ENCODE measurements around the gene SEPTIN6. TPM values are rescaled to one million over a fixed set of nuclear protein-coding genes. Genes with fewer than 3 reads are reported as not detected.

Gene SEPTIN6
- total RNA-seq, 1 experiment from 2014 or later, result 62.9 TPM

DNA sequence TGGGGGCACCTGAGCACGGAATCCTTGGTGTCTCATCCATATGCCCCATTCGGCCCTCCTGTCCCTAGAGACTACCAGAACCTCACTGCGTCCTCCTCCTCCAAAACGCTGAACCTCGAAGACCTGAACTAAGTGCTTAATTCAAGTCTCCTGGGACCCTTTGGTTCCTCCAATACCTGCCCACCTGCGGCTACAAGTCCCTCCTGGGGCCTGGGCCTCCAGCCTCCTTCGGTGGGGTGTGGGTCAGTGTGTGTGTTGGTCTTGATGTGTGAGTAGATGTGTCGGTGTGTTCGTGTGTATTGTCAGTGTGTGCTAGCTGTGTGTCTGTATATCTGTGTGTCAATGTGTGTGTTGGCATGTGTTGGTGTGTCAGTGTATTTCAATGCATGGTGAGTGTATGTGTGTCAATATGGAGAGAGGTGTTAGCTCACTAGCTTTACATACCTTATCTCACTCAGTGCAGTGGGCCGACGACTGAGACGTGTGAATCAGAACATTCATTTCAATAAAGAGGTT is 2.6 kb upstream of the SEPTIN6 start:
- Mint-ChIP-seq H3K36me3 (no peaks in the 10 kb centered on the region), H3K27me3 (ENCODE audit: low read depth) (peaks cover 7% of the 10 kb centered on the region), H3K27ac (no peak overlapping the region), H3K4me3 (peak overlapping the region; percentile 46), H3K9me3 (no peaks in the 10 kb centered on the region), H3K4me1 (peaks cover 46% of the 10 kb centered on the region)
- POLR2A ChIA-PET, result interaction anchor here (3.7 kb wide), 1 partner anchor 62 kb away, joined by 19 read pairs; the partner anchor contains the start of gene SOWAHD
- DNase-seq (ENCODE audit: low spot score) (no peak), ATAC-seq (no peak)
- TF ChIP-seq, protein P1, sequence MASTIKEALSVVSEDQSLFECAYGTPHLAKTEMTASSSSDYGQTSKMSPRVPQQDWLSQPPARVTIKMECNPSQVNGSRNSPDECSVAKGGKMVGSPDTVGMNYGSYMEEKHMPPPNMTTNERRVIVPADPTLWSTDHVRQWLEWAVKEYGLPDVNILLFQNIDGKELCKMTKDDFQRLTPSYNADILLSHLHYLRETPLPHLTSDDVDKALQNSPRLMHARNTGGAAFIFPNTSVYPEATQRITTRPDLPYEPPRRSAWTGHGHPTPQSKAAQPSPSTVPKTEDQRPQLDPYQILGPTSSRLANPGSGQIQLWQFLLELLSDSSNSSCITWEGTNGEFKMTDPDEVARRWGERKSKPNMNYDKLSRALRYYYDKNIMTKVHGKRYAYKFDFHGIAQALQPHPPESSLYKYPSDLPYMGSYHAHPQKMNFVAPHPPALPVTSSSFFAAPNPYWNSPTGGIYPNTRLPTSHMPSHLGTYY (CRISPR knock-in tag; IDR thresholded peaks at IDR 0.05), result no peak
- TF ChIP-seq ZNF396 (CRISPR knock-in tag; IDR thresholded peaks at IDR 0.05; ENCODE audit: borderline replicate concordance) (no peak), USF2 (CRISPR knock-in tag; IDR thresholded peaks at IDR 0.05) (no peak), E2F5 (CRISPR knock-in tag; IDR thresholded peaks at IDR 0.05) (no peak), FOXP1 (CRISPR knock-in tag; IDR thresholded peaks at IDR 0.05; ENCODE audit: borderline replicate concordance) (no peak), PRDM15 (CRISPR knock-in tag; IDR thresholded peaks at IDR 0.05) (no peak), IRF2 (CRISPR knock-in tag; IDR thresholded peaks at IDR 0.05; ENCODE audit: borderline replicate concordance, low read depth) (no peak), NR2C2 (CRISPR knock-in tag; IDR thresholded peaks at IDR 0.05) (no peak), CREM (CRISPR knock-in tag; IDR thresholded peaks at IDR 0.05) (no peak), KAT7 (CRISPR knock-in tag; IDR thresholded peaks at IDR 0.05; ENCODE audit: borderline replicate concordance) (no peak), FOXJ3 (CRISPR knock-in tag; IDR thresholded peaks at IDR 0.05; ENCODE audit: borderline replicate concordance) (no peak), ATF2 (CRISPR knock-in tag; IDR thresholded peaks at IDR 0.05; ENCODE audit: borderline replicate concordance, low read depth) (no peak), ZNF219 (CRISPR knock-in tag; IDR thresholded peaks at IDR 0.05; ENCODE audit: borderline replicate concordance) (no peak), ELF4 (CRISPR knock-in tag; IDR thresholded peaks at IDR 0.05; ENCODE audit: low read depth) (no peak), OVOL2 (CRISPR knock-in tag; IDR thresholded peaks at IDR 0.05; ENCODE audit: borderline replicate concordance) (no peak), SOX15 (CRISPR knock-in tag; IDR thresholded peaks at IDR 0.05) (no peak)
- TF ChIP-seq, protein P2, sequence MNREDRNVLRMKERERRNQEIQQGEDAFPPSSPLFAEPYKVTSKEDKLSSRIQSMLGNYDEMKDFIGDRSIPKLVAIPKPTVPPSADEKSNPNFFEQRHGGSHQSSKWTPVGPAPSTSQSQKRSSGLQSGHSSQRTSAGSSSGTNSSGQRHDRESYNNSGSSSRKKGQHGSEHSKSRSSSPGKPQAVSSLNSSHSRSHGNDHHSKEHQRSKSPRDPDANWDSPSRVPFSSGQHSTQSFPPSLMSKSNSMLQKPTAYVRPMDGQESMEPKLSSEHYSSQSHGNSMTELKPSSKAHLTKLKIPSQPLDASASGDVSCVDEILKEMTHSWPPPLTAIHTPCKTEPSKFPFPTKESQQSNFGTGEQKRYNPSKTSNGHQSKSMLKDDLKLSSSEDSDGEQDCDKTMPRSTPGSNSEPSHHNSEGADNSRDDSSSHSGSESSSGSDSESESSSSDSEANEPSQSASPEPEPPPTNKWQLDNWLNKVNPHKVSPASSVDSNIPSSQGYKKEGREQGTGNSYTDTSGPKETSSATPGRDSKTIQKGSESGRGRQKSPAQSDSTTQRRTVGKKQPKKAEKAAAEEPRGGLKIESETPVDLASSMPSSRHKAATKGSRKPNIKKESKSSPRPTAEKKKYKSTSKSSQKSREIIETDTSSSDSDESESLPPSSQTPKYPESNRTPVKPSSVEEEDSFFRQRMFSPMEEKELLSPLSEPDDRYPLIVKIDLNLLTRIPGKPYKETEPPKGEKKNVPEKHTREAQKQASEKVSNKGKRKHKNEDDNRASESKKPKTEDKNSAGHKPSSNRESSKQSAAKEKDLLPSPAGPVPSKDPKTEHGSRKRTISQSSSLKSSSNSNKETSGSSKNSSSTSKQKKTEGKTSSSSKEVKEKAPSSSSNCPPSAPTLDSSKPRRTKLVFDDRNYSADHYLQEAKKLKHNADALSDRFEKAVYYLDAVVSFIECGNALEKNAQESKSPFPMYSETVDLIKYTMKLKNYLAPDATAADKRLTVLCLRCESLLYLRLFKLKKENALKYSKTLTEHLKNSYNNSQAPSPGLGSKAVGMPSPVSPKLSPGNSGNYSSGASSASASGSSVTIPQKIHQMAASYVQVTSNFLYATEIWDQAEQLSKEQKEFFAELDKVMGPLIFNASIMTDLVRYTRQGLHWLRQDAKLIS (CRISPR knock-in tag; IDR thresholded peaks at IDR 0.05; ENCODE audit: borderline replicate concordance), result no peak
- TF ChIP-seq, protein P3, sequence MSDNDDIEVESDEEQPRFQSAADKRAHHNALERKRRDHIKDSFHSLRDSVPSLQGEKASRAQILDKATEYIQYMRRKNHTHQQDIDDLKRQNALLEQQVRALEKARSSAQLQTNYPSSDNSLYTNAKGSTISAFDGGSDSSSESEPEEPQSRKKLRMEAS (CRISPR knock-in tag; IDR thresholded peaks at IDR 0.05), result no peak
- CTCF ChIA-PET, result interaction anchor here (0.5 to 3.6 kb wide), 6 partner anchors 34 to 192 kb away, joined by 3 to 35 read pairs (median 6); partner anchors contain the start of genes NKRF and SOWAHD
